ENCODE results near the gene PADI3. TPM values are rescaled to one million over a fixed set of nuclear protein-coding genes. Genes with fewer than 3 reads are reported as not detected.
"Not testable (repeated sequence)": the region's sequence is repeated elsewhere in the genome, so short reads cannot be mapped to it uniquely, and the experiment has no call there.

The PADI3 gene
- polyA plus RNA-seq, 3 donors: 0.07 to 0.12 (median 0.09) TPM

DNA sequence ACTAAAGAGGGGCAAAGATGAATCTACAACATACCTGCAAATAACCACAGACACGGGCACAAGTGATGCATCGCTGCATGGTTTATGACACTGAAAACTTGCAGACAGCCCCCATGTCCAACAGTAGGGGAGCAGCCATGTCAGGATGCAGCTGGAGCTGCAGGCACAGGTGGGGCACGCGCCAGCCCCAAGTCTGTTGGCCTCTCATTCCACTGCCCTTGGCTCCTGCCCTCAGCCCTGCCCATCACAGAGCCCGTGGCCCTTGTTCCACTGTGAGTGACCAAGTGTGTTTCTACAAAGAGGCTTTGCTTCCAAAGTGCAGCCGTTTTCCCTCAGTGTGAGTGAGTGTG, 55.9 kb downstream of the PADI3 start:
- no peak for DNase-seq

DNA sequence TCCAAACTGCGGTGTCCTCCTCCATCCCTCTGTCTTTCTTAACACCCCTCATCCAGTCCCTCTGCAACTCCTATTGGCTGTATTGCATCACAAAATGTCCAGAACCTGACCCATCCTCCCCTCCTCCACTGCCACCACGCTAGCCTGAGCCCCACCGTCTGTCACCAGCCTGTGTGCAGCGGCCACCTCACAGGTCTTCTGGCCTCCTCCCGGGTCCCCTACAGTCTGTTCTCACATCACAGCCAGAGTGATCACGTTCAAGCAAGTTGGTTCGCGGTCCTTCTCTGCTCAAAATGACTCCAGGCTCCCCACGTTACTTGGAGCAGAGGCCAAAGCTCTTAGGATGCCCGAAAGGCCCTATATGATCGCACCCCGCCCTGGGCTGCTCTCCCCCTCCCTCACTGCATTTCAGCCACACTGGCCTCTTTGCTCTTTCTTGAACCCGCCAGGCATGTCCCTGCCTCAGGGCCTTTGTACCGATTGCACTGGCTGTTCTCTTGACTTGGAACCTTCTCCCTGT, 56.7 kb downstream of the PADI3 start:
- DNase-seq: no peak

DNA sequence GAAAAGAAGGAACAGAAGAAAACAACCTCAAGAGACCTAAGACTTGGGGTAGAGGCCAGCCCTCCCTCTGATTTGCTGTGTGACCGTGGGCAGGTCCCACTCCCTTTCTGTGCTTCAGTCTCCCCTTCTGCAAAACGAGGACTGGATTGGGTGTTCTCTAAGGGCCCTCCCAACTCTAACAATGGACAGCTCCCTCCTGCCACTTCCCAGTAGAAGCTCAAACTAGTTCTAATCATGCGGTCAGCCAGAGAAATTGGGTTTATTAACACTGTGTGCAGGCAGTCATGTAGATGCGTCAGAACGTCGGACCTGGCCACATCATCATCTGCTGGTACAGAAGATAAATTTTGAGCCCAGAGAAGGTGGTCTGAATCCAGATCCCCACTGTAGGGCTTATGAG, 57.5 kb downstream of the PADI3 start:
- no peak for DNase-seq

DNA sequence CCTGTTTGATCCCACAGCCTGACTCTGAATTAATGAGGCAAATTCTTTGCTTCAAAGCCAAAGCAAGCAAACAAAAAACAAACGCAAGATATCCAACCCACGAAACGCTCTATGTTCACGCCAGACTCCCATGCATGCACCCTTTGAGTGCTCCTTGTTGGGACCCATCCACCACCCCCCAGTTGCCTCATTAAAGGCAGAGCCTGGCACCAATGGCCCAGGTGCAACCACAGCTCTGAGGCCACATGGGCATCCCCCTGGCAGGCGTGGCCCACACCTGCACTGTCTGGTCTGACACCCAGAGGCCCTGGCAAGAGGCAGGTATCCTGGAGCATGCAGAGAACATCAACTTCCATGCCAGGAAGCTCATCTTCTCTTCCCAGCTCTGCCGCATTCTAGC, 58.0 kb downstream of the PADI3 start:
- DNase-seq: no peak

DNA sequence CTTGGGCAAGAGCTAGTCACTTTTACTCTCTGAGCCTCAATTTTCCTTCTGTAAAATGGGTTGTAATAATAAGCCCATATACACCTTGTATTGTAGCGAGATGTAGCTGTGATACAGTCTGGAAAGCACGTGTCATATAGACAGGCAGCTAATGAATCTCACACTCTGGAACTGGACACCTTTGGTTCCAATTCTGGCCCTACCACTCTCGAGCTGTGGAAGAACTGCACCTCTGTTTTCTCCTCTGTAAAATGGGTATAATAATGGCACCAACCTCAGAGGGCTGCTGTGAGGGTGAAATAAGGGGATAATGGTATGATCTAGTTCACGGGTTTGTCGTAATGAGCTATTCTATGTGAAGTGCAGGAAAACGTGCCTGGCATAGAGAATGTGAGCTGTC, 58.4 kb downstream of the PADI3 start:
- no peak for DNase-seq

DNA sequence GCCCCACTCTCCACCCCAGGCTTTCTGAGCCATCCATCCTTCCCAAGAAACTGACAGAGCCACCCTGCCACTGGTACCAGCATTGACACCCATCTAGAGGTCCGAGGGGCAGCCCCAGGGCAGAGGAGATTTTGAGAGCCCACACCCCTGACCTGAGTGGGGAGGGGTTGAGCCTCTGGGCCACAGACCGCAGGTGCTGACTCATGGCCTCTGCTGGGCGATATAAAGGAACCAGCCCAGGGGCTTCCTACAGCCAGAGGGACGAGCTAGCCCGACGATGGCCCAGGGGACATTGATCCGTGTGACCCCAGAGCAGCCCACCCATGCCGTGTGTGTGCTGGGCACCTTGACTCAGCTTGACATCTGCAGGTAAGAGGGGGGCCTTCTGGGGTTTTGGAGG, 59.0 kb downstream of the PADI3 start, which contains the start of gene PADI4:
TSS of gene PADI4 (plus strand) at position 252 of the 400 bp plus-strand sequence. CDS start at position 278, 26 bp downstream.
- DNase-seq: no peak

DNA sequence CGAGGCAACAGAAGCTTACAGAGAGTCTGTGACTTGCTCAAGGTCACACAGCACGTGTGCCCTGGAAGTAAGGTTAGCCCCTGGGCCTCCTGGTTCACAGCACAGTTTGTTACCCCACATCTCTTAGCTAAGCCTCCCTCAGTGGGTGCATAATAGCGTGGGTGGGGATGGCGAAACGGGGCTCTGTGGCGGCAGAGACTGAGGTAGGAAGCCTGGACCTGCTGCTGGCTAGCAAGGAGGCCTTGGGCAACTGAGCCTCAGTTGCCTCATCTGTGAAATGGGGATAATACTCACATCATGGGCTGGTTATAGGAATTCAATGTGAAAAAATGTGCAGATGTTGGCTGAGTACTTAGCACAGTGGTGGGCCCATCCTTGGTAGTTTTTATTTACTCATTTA, 59.7 kb downstream of the PADI3 start:
- DNase-seq: no peak

DNA sequence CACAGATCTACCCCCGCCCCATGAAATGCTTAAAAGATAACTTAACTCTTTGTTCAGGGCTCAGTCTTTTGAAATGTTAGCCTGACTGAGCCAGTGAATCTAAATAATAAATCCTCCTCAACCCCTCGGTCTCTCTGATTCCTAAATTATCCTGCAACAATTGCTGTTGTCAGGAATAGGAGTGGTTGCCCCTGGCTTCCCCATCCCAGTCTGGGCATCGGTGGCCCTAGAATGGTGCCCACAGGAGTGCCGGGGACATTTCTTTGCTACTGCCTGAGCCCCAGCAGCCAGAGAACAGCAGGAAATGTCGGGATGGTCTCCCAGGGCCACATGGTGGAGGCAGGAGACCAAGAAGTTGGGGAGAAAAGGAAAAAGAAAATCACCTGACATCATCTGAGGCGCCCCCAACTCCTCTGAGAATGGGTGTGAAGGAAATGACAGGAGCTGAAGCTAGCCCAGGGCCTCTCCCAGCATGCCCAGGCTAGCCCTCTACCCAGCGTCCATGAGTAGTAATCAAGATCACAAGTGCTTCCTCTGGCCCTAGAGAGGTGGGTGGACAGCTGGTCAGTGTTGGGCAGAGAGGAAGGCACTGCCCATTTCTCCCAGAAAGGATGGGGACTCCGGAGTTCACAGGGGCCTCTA, 60.6 kb downstream of the PADI3 start:
- no peak for DNase-seq

DNA sequence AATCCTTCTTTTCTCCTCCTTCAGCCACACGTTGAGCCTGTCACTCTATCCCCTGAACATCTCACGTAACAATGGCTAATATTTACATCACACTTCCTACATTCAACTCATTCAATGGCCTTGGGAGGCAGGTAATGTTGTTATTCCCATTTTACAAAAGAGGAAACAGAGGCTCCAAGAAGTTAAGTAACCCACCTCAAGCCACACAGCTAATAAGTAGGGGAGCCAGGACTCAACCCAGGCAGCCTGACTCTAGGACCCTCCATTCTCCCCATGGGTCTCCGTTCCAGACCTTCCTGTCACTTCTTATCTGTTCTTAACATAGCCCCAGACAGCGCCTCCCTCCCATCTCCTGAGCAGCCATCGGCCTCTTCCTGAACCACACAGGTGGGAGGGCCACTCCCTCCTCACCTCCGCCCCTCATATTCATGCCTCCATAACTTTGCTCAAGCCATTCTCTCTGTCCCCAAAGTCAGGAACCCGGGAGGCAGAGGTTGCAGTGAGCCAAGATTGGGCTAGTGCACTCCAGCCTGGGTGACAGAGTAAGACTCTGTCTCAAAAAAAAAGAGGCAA, 61.3 kb downstream of the PADI3 start:
- no peak for DNase-seq

DNA sequence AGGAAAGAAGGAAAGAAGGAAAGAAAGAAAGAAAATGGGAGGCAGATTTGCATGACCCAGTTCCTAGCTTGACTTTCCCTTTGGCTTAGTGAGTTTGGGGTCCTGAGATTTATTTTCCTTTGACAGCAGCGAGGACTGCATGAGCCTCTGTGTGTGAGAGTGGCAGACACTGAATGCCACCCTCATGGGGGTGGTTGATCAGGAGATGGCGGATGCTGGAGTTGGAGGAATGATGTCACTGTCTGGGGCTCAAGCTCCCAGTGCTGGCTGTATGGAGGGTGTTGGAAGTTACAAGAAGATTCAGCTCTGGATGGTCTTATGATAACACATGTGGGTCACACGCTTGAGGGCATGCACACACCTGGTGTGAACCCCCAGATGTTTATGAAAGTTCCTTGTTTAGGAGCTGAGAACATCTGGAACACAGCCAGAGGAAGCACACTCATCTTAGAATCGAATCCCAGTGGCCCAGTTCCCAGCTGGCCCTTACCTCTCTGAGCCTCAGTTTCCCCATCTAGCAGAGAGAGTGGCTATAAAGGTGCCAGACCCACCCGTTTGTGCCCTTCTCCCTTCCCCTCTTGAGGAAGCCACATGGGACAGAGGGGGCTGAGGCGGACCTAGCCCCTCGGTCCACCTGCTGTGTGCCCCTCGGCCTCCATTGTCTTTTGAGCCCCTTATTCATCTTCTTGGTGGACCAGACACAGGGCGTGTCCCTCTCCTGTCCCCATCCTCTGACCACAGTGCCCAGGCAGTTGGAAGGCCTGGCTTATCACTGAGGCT, 64.8 kb downstream of the PADI3 start:
- no peak for DNase-seq

DNA sequence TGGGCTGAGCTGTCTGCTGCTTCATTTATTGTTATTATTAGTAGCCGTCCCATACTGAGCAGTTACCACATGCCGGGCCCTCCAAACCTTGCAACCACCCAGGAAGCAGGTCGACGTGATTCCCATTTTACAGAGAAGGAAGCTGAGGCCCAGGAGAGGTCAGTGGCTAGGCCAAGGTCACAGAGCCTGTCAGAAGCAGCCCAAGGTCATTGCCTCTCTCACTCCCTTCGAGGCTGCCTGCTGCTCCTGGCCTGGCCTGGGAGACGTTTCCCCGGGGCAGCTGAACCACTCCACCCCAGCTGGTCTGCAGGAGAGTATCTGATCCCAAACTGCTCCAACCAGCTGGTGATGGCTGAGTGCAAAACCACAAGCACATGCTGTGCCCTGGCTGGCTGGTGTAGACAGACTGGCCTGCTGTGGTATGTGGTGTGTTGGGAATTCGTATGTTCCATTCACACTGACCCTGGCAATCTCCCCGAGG, 65.6 kb downstream of the PADI3 start:
- DNase-seq: no peak

DNA sequence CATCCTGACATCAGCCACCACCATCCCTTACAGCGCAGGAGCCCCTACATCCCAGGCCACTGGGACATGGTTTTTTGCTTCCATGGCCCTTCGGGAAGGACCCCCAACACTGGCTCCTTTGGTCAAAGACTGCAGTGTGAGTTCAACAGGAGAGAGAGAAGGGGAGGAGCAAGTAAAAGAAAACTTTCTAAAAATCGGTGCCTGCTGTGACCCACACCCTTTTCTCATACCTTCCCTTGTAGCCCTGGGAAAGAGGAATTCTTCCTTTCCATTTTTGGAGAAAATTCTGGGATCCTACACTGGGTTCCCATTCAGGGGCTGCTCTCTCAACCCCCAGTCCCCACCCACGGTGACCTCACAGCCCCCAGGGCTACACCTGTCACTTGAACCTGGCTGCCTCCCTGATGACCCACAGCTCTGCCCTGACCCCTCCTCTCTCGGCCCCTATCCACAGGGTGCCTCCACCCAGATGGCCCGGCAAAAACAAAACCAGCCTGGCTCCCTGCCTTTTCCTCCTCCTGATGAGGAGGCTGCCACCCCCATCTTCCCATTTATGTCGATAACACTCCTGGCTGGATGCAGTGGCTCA, 66.7 kb downstream of the PADI3 start:
- no peak for DNase-seq

DNA sequence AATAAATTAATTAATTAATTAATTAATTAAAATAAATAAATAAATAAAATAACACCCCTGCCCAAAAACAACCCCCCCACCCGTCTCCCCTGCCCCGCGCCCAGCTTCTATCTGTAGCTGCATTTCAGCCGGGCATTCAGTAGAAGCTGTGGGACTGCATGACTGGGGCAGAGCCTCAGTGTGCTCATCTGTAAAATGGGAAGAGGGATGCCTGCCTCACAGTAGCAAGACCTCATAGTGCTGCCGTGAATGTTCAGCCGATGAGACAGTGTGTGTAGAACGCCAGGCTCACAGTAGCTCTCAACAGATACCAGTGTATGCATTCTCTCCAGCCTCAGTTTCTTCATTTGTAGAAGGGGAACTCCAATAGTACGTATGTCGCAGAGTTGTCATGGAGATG, 67.8 kb downstream of the PADI3 start:
- no peak for DNase-seq

DNA sequence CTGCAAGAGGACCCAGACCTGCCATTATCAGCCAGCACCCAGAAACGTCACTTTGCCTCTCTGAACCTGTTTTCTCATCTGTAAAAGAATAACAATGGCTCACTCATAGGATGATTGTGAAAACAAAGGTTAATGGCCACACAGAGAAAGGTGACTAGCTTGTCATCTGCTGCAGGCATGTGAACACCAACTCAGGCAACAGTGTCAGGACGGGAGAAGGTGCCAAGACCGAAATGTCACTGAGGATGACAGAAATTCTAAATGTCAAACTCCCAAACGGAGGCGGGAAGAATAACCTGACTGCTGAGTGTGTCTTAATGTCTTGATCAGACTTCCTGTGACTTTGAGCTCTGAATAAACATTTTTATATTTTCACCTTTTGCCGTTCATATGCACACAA, 69.4 kb downstream of the PADI3 start:
- no peak for DNase-seq

DNA sequence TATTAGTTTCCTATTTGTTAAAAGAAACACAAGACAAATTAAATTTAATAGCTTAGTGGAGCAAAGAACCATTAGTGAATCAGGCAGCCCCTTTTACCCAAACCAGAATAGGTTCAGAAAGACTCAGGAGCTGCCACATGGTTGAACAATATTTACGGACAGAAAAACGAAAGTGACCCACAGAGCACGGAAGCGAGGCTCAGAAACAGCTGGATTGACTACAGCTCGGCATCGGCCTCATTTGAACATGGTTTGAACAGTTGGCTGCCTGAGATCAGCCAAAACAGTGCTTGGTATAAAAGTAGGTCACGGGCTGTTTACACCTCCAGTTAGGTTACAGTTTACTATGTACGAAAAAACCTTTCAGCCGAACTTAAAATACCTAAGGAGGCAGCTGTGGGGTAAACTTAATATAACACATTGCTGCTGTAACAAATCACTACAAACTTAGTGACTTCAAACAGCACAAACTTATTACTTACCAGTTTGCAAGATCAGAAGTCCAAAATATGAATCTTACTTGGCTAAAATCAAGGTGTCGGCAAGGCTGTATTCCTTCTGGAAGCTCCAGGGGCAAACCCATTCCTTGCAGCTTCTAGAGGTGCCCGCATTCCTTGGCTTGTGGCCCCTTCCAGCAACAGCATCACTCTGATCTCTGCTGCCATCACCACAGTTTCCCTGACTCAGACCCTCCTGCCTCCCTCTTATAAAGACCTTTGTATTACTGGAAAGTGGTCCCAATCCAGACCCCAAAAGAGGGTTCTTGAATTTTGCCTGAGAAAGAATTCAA, 70.9 kb downstream of the PADI3 start:
- no peak for DNase-seq

DNA sequence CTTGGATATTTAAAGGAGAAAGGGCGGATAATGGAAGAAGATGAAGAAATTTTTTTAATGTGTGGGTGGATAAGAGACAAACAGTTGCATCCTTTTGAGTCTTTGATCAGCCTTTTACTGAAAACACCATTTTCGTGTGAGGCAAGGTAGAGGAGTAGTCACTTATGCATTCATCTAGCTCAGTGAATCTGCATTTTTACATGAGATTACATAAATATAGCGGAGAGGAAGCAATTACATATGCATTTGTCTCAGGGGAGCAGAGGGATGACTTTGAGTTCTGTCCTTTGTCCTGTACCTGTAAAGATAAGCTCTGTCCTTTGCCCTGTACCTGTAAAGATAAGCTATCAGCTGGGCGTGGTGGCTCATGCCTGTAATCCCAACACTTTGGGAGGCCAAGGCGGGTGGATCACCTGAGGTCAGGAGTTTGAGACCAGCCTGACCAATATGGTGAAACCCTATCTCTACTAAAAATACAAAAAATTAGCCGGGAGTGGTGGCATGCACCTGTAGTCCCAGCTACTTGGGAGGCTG, 73.0 kb downstream of the PADI3 start:
- not testable (repeated sequence) for DNase-seq

DNA sequence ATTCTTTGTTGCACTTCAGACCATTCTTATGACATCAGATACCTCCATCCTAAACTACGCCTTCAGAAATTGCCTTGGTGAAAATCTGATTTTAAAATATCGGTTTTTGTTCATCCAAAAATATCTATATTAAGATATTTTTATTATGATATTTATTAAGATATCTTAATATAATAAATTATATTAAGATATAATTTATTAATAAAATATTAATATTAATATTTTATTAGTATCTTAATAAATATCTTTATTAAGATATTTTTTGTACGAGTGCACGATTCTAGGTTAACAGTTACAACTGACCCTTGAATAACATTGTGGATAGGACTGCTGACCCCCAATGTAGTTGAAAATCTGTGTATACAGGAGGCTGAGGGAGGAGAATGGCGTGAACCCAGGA, 80.0 kb downstream of the PADI3 start:
- DNase-seq: no peak

DNA sequence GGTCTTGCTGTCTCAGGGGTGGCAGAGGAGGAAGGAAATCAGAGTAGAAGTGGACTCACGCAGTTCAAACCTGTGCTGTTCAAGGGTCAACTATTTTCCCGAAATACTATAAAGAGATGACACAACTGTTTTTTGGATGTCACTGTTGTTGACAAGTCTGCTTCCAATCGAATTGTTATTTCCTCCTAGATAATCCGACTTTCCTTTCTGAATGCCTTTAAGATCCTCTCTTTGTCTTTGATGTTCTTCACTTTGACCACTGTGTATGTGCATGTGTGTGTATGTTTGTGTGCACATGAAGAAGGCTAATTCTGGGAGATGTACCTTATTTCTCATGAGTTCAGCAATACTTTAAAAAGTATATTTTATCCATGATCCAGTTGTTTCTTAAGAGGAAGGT, 80.7 kb downstream of the PADI3 start:
- DNase-seq: no peak

DNA sequence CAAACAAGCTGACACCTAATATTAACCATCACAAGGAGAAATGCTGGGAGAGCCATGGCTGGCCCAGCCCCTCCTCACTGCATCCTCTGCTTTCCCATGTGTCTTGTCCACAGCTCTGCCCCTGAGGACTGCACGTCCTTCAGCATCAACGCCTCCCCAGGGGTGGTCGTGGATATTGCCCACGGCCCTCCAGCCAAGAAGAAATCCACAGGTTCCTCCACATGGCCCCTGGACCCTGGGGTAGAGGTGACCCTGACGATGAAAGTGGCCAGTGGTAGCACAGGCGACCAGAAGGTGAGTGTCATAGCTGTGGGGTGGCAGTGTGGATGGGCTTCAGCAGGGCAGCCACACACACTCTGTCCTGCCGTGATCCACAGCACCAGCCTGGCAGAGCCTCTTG, 82.0 kb downstream of the PADI3 start:
- DNase-seq: no peak

DNA sequence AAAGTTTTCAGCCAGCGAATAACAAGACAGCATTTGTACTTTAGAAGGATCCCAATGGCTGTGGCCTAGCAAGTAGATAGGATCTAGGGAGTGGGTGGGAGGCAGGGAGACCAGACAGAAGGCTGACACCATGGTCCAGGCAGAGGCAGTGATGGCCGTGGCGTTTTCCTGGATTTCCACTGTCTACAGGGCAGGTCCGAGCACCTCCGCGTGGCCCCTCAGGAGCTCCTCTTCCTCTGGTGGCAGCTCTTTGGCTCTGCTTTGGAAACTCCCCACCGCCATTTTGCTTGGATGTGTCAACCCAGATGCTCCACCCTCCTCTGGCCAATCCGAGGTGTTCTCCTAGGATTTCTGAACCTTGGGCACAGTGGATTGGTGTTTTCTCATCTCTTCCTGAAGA, 84.2 kb downstream of the PADI3 start:
- no peak for DNase-seq
